ENCODE results near the gene PRDM13. TPM values are rescaled to one million over a fixed set of nuclear protein-coding genes. Genes with fewer than 3 reads are reported as not detected.

The PRDM13 gene
- total and polyA plus RNA-seq, 2 of the 13 experiments (the other 11 are each of a cell fraction or from before 2014, with no cell fraction given) = not detected

- TF ChIP-seq ARID3A (IDR thresholded peaks at IDR 0.05; ENCODE audit: low read depth, low read length) = 0 out of 2 replicates have a peak, but pooled peaks have one; percentile 40
- no peak for TF ChIP-seq ZBTB39 (CRISPR knock-in tag; IDR thresholded peaks at IDR 0.05)
- peak; percentile 59 for TF ChIP-seq ZBTB26 (CRISPR knock-in tag; IDR thresholded peaks at IDR 0.05; ENCODE audit: borderline replicate concordance)
- TF ChIP-seq HINFP (CRISPR knock-in tag; IDR thresholded peaks at IDR 0.05; ENCODE audit: low read depth) = peak; percentile 39; the same call in 1 of the 2 replicates
- TF ChIP-seq ZNF543 (CRISPR knock-in tag; IDR thresholded peaks at IDR 0.05) = 0 out of 2 replicates have a peak, but pooled peaks have one; percentile 75
- TF ChIP-seq GMEB2 (CRISPR knock-in tag; IDR thresholded peaks at IDR 0.05; ENCODE audit: low read depth) = 0 out of 2 replicates have a peak, but pooled peaks have one; percentile 62
- peak; percentile 94; the same call in 1 of the 2 replicates for TF ChIP-seq NFKB2 (CRISPR knock-in tag; IDR thresholded peaks at IDR 0.05; ENCODE audit: borderline replicate concordance)
- TF ChIP-seq KAT8 (CRISPR knock-in tag; IDR thresholded peaks at IDR 0.05) = peak; percentile 97
- peak; percentile 20; the same call in 1 of the 2 replicates for TF ChIP-seq STAG1 (CRISPR knock-in tag; IDR thresholded peaks at IDR 0.05)
- TF ChIP-seq THYN1 (CRISPR knock-in tag; IDR thresholded peaks at IDR 0.05; ENCODE audit: borderline replicate concordance, low read depth) = 0 out of 2 replicates have a peak, but pooled peaks have one; percentile 64
- TF ChIP-seq ZNF777 (CRISPR knock-in tag; IDR thresholded peaks at IDR 0.05) = peak; percentile 62; the same call in 1 of the 2 replicates
- TF ChIP-seq ZNF772 (CRISPR knock-in tag; IDR thresholded peaks at IDR 0.05) = peak; percentile 74; the same call in 1 of the 2 replicates
- TF ChIP-seq CENPT (CRISPR knock-in tag; IDR thresholded peaks at IDR 0.05; ENCODE audit: low read depth) = no peak
- peak; percentile 99; the same call in 1 of the 2 replicates for TF ChIP-seq KMT2A (CRISPR knock-in tag; IDR thresholded peaks at IDR 0.05)
- TF ChIP-seq ERF (CRISPR knock-in tag; IDR thresholded peaks at IDR 0.05) = peak; percentile 97
- TF ChIP-seq ZNF704 (CRISPR knock-in tag; IDR thresholded peaks at IDR 0.05; ENCODE audit: borderline replicate concordance) = 0 out of 2 replicates have a peak, but pooled peaks have one; percentile 73
- TF ChIP-seq ZNF768 (CRISPR knock-in tag; IDR thresholded peaks at IDR 0.05) = peak; percentile 67
- TF ChIP-seq SMAD3 (CRISPR knock-in tag; IDR thresholded peaks at IDR 0.05) = peak; percentile 95
Measured at GRCh38 chr6:99568103-99568933, 38.3 kb upstream of the PRDM13 start, which contains the start of gene CCNC (continued).

All from HepG2 (cell line).